Activated CD8-positive, alpha-beta memory T cell treated with anti-CD3 and anti-CD28 coated beads for 36 hours (primary cell): ENCODE results near the gene CLASRP. TPM values are rescaled to one million over a fixed set of nuclear protein-coding genes. Genes with fewer than 3 reads are reported as not detected.

Experiments used
- CTCF ChIA-PET: fragments of 350-600 bp; sonication (Branson Sonifier 250); formaldehyde crosslinking; loops from one replicate; lab custom pipeline; 2021; ENCODE audit warnings: antibody characterized with exemption; lab: Charles Lee
- POLR2A ChIA-PET: fragments of 350-600 bp; sonication (Branson Sonifier 250); formaldehyde crosslinking; loops from one replicate; lab custom pipeline; 2021; ENCODE audit warnings: antibody characterized with exemption; lab: Charles Lee
- total RNA-seq, 2 experiments: library from RNA; stranded (reverse); gene quantifications; one replicate each; pipeline ENCODE4 v1.2.3, GENCODE V29; 2021

Gene CLASRP
- total RNA-seq, 2 experiments from 2014 or later: 78.1 to 80.5 TPM

GRCh38 chr19:45011959-45012358 lies 26.9 kb upstream of the CLASRP start:
- CTCF ChIA-PET: no interaction called here
- POLR2A ChIA-PET: interaction anchor here (0.6 kb wide), 1 partner anchor 796 kb away, joined by 3 read pairs; no protein-coding TSS in a partner anchor

GRCh38 chr19:45016388-45017314 lies 22.2 kb upstream of the CLASRP start:
- ChIA-PET POLR2A (interaction anchor here (1.3 kb wide), 1 partner anchor 22 kb away, joined by 3 read pairs; the partner anchor contains the start of gene CLASRP), CTCF (interaction anchor here (1.7 kb wide), 1 partner anchor 16 kb away, joined by 3 read pairs; no protein-coding TSS in a partner anchor)

DNA sequence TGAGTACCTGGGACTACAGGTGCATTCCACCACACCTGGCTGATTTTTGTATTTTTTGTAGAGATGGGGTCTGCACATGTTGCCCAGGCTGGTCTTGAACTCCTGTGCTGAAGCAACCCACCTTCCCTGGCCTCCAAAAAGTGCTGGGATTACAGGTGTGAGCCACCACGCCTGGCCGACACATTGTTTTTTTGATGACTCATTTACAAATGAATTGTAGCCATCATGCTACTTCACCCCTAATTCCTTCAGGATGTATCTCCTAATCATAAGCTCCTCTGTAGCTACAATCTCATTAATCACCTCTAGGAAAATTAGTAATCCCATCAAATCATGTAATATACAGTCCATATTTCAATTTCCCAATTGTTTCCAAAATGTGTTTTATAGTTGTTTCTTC lies 19.7 kb upstream of the CLASRP start:
- POLR2A ChIA-PET: interaction anchor here (0.7 kb wide), 1 partner anchor 262 kb away, joined by 5 read pairs; no protein-coding TSS in a partner anchor
- CTCF ChIA-PET: interaction anchor here (1.8 kb wide), 1 partner anchor 40 kb away, joined by 3 read pairs; no protein-coding TSS in a partner anchor

GRCh38 chr19:45020071-45020470 lies 18.8 kb upstream of the CLASRP start:
- POLR2A ChIA-PET: no interaction called here
- CTCF ChIA-PET: interaction anchor here (1.8 kb wide), 1 partner anchor 40 kb away, joined by 3 read pairs; no protein-coding TSS in a partner anchor

DNA sequence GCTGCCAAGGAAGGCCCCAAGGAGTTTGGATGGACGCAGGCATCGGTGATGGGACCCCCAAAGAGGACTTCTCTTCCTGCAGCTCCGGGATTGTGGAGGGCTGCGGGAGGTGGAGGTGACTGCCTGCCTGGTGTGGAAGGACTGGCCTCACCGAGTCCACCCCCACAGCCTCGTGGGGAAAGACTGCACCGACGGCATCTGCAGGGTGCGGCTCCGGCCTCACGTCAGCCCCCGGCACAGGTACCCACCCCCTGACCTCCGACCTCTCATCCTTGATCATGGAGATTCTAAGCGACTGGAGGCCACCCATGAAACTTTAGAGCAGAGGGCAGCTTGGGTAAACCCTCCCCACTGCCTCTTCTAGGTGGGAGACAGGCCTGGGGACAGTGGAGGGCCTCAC lies 16.9 kb upstream of the CLASRP start:
- CTCF ChIA-PET: no interaction called here
- POLR2A ChIA-PET: interaction anchor here (0.5 to 0.7 kb wide), 3 partner anchors 18 to 391 kb away, joined by 3 to 4 read pairs (median 3); no protein-coding TSS in a partner anchor

DNA sequence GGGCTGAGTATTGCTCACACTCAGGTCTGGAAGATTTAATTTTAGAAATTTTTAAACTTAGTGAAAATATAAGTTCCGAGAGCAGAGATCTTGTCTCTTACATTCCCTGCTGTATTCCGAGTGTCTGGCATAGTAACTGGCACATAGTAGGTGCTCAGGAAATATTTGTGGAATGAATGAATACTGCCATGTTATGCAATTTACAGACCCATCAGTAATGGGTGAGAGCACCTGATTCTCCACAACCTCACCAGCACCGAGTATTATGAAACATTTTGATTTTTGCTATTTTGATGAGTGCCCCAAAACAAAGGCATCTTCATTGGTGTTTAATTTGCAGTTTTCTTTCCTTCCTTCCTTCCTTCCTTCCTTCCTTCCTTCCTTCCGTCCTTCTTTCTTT lies 15.8 kb upstream of the CLASRP start:
- POLR2A ChIA-PET: no interaction called here
- CTCF ChIA-PET: no interaction called here

DNA sequence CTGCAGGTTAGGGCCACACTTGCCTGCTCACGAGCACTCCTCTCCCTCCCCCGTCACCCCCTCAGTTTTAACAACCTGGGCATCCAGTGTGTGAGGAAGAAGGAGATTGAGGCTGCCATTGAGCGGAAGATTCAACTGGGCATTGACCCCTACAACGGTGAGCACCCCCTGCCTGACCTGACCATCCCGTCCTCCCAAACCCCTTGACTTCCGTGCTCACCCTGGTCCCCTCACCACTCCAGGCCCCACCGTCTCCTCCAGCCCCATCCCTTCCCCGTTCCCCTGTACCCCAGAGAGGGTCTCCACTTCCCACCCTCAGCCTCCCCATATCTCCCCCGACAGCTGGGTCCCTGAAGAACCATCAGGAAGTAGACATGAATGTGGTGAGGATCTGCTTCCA lies 13.6 kb upstream of the CLASRP start:
- ChIA-PET CTCF (no interaction called here), POLR2A (no interaction called here)

DNA sequence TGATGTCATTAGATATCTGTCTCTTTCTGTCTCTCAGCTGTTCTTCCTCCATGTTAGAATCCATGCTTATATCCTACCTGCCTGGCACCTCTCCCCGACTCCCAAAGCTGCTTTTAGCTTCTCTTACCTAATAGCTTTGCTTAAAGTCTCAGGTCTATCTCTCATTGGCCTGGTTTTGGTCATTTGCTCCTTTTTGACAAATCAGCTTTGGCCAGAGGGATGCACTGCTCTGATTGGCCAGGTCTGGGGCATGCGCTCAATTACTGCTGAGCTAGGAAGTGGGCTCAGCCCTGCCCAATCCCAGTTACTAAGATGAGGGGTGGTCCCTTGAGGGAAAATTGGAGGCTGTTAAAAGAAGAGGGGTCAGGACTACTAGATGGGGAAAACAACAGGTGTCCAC lies 11.5 kb upstream of the CLASRP start:
- CTCF ChIA-PET: no interaction called here

DNA sequence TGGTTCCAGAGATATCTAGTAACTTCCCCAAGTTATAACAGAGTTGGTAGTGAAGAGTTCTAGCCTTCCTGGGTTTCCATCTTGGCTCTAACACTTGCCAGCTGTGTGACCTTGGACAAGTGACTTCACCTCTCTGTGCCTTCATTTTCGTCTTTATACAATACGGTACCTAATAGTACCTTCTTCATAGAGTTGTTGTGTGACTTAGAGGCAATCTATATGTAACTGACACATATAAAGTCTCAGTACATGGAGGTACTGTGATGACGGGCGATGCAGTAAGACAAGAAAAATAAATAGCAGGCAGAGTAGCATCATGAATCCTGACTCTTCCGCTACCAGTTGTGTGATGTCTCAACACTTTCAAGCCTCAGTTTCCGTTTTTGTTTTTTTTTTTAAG lies 8.0 kb upstream of the CLASRP start:
- POLR2A ChIA-PET: no interaction called here
- CTCF ChIA-PET: interaction anchor here (1.3 kb wide), 1 partner anchor 29 kb away, joined by 6 read pairs; no protein-coding TSS in a partner anchor

More for the DNA sequence above, 11.5 kb upstream of the CLASRP start:
- POLR2A ChIA-PET: no interaction called here

DNA sequence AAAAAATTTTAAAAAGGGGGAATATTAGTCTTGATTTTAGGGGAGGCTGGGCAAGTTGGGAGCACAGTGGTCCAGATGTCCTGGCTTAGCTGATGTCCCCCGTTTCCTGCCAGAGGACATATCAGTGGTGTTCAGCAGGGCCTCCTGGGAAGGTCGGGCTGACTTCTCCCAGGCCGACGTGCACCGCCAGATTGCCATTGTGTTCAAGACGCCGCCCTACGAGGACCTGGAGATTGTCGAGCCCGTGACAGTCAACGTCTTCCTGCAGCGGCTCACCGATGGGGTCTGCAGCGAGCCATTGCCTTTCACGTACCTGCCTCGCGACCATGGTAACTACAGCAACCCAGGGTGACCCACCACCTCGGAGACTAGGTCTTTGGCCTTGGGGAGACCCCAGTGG lies 6.4 kb upstream of the CLASRP start:
- CTCF ChIA-PET: no interaction called here
- POLR2A ChIA-PET: interaction anchor here (0.7 kb wide), 1 partner anchor 296 kb away, joined by 3 read pairs; no protein-coding TSS in a partner anchor

DNA sequence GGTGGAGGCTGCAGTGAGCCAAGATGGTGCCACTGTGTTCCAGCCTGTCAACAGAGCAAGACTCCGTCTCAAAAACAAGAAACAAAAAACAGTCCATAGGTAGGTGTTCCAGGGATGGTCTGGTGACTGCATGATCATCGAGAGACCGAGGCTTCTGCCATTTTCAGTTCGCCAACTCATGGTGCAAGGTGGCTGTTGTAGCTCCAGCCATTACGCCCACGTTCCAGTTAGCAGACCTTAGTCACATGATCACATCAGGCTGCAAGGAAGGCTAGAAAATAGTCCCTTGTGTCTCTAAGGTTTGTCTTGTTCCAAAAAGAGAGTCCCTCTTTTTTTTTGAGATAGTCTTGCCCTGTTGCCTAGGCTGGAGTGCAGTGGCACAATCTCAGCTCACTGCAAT lies 3.1 kb upstream of the CLASRP start:
- CTCF ChIA-PET: no interaction called here
- POLR2A ChIA-PET: interaction anchor here (0.6 kb wide), 1 partner anchor 129 kb away, joined by 3 read pairs; no protein-coding TSS in a partner anchor

GRCh38 chr19:45037393-45038169 lies 1.3 kb upstream of the CLASRP start:
- ChIA-PET CTCF (interaction anchor here (0.7 kb wide), 1 partner anchor 38 kb away, joined by 3 read pairs; no protein-coding TSS in a partner anchor), POLR2A (no interaction called here)

- ChIA-PET CTCF (interaction anchor here (0.6 to 1.9 kb wide), 6 partner anchors 11 to 298 kb away, joined by 3 to 10 read pairs (median 4); partner anchors contain the start of gene GEMIN7), POLR2A (interaction anchor here (0.7 to 1.0 kb wide), 3 partner anchors 11 to 138 kb away, joined by 3 to 4 read pairs (median 4); partner anchors contain the start of gene TRAPPC6A)
These were observed 1.4 kb downstream of the CLASRP start for GRCh38 chr19:45040059-45040771.

GRCh38 chr19:45041125-45041524 lies 2.3 kb downstream of the CLASRP start:
- CTCF ChIA-PET: interaction anchor here (0.9 to 1.9 kb wide), 3 partner anchors 18 to 78 kb away, joined by 3 to 10 read pairs (median 4); no protein-coding TSS in a partner anchor
- POLR2A ChIA-PET: no interaction called here

DNA sequence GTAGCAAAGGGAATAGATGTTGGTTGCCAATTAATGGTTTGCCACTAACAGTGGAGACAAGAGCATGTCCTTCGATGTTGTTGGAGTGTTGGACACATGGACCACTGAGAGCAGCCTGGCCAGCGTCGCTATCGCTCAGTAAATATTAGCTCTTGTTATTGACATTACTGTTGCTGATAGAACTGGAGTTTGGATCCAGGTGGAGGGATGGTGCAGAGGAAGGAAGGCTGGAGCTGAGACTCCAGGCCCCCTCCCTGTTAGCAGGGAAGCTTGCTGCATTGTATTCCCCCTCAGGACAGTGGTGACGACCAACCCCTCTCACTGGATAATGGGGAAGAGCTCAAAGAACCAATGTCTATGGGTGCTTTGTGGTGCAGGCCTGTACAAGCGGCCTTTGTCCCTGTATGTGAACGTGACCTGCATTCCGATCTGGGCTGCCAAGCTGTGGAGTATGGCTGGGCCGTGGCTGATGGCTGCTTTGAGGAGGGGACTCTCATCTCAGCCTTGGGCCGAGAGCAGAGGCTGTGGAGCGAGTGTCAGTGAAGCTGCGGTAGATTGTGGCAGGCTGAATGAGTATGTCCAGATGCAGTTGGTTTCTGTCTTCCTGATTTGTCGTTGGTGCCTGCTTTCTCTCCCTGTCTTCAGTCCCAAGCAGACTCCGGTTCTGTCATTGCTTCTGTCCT lies 7.0 kb downstream of the CLASRP start:
- CTCF ChIA-PET: interaction anchor here (0.6 to 1.1 kb wide), 3 partner anchors 11 to 93 kb away, joined by 3 to 4 read pairs (median 3); no protein-coding TSS in a partner anchor
- POLR2A ChIA-PET: no interaction called here

DNA sequence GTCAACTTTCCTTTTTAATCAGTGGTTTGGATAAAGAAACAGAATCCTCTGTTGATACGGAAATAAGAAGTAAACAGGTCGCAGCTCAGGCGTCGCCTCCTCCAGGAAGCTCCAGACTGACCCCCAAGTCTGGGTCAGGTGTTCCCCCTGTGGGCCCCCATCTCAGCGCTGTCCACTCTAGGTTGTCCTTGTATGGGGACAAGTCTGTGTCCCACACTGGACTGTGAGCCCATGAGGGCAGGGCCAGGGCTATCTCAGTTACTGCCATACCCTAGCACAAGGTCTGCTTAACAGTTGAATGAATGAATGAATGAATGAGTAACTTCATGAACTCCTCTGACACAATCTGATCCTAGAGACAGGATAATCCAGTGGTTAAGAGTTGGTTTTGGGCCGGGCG lies 7.5 kb downstream of the CLASRP start:
- POLR2A ChIA-PET: interaction anchor here (0.5 kb wide), 1 partner anchor 29 kb away, joined by 3 read pairs; no protein-coding TSS in a partner anchor
- CTCF ChIA-PET: interaction anchor here (0.6 to 1.1 kb wide), 2 partner anchors 11 to 93 kb away, joined by 3 read pairs; no protein-coding TSS in a partner anchor

DNA sequence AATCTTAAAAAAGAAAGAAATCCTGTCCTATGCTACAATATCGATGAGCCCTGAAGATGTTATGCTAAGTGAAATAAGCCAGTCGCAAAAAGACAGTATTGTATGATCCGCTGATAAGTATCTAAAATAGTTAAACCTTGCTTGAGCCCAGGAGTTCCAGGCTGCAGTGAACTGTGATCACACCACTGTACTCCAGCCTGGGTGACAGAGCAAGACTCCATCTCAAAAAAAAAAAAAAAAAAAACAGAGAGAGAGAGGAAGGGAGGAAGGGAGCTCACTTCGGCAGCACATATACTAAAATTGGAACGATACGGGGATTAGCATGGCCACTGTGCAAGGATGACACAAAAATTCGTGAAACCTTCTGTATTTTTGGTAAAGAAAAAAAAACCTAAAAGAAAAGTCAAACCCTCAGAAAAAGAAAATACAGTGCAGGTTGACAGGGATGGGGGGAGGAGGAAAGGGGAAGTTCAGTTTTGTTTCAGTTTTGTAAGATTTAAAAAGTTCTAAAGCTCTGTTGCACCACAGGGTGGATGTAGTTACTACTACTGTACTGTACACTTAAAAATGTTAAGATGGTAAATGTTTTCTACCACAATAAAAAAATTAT lies 8.4 kb downstream of the CLASRP start:
- ChIA-PET CTCF (interaction anchor here (0.6 kb wide), 1 partner anchor 207 kb away, joined by 4 read pairs; no protein-coding TSS in a partner anchor), POLR2A (interaction anchor here (0.5 kb wide), 1 partner anchor 8 kb away, joined by 3 read pairs; the partner anchor contains the start of gene CLASRP)
